Body of pancreas (tissue), 4 donors: Measurements from ENCODE around the gene TRIM51. TPM values are rescaled to one million over a fixed set of nuclear protein-coding genes. Genes with fewer than 3 reads are reported as not detected.

Source experiments
- ATAC-seq: fragments of 150-250 bp; one replicate; pipeline ENCODE4 v1.9.1; 2016
- DNase-seq, 4 donors: peaks; one replicate each; pipeline ENCODE4 v3.0.0-alpha.2; 2019
- H3K27ac ChIP-seq, 4 donors: fragments of 200-600 bp; sonication (generic); 1 replicate in 3 of 4; 2 replicates in 1 of 4; pipeline versions ENCODE4 v1.5.1 to v1.6.1; 2016 to 2019; ENCODE audit warnings: mild to moderate bottlenecking in 1 of 4, mixed read lengths in 1 of 4, moderate library complexity in 1 of 4
- H3K27me3 ChIP-seq, 2 donors: fragments of 200-600 bp; sonication (generic); one replicate each; pipeline ENCODE4 v1.6.0; 2016; ENCODE audit warnings: mild to moderate bottlenecking in 1 of 2
- H3K36me3 ChIP-seq, 2 donors: fragments of 200-600 bp; sonication (generic); replicated peaks in 1 of 2; 2 replicates each; pipeline ENCODE4 v1.5.1; 2016; ENCODE audit warnings: low read depth in 2 of 2; ENCODE audit not compliant: insufficient read depth in 1 of 2
- H3K4me1 ChIP-seq: fragments of 200-600 bp; sonication (generic); one replicate; pipeline ENCODE4 v1.6.0; 2016
- H3K4me3 ChIP-seq, 2 donors: fragments of 200-600 bp; sonication (generic); 1 replicate in 1 of 2; 2 replicates in 1 of 2; pipeline ENCODE4 v1.5.1; 2016 to 2019
- H3K9me3 ChIP-seq, 3 donors: fragments of 200-600 bp; sonication (generic); 1 replicate in 2 of 3; 2 replicates in 1 of 3; pipeline ENCODE4 v1.5.1; 2016
- CTCF ChIP-seq, 7 experiments: fragments of 450-650 bp in 4 of 7; fragments of 200-600 bp in 3 of 7; sonication (generic) in 3 of 7; IDR thresholded peaks; one replicate each; pipeline ENCODE4 v1.5.1; 2016 to 2019; ENCODE audit warnings: antibody characterized with exemption in 7 of 7
- POLR2A ChIP-seq, 3 donors: fragments of 450-650 bp; IDR thresholded peaks; one replicate each; pipeline ENCODE4 v1.6.1; 2016; ENCODE audit warnings: antibody characterized with exemption in 3 of 3, mild to moderate bottlenecking in 2 of 3
- WGBS, 2 donors: methylation state at CpG; one replicate each; pipeline ENCODE4 v1.1.5; 2017; 5-methylcytosine and 5-hydroxymethylcytosine counted together
- intact Hi-C: fragments of 100-400 bp; cut with DNase I; formaldehyde crosslinking; loops from one replicate; pipeline ENCODE4 v1.15.1; 2023
- small RNA-seq: library from RNA; depleted of rRNA; stranded (forward); fragments of <200 nt; gene quantifications from one replicate; pipeline ENCODE3, GENCODE V24; 2016
- total RNA-seq, 2 donors: library from RNA; depleted of rRNA; stranded (reverse); fragments of >200 nt; gene quantifications; one replicate each; pipeline ENCODE4 v1.1.0, GENCODE V29; 2016

Gene TRIM51
- total RNA-seq, 2 donors from 2014 or later = not detected

GRCh38 chr11:55902308-55902707 lies 19.2 kb downstream of the TRIM51 start:
- no peak for DNase-seq
- TF ChIP-seq CTCF (IDR thresholded peaks at IDR 0.05) (no peak), POLR2A (IDR thresholded peaks at IDR 0.05) (no peak)
- H3K4me3 ChIP-seq = no peak overlapping the region
- no peaks in the 10 kb centered on the region for H3K9me3 ChIP-seq
- no peaks in the 10 kb centered on the region for H3K4me1 ChIP-seq
- H3K27me3 ChIP-seq = no peaks in the 10 kb centered on the region
- ATAC-seq = no peak
- WGBS, 2 donors = 32 to 34% methylated on average over 2 of the region's 2 CpGs
- H3K27ac ChIP-seq = no peak overlapping the region
- no peaks in the 10 kb centered on the region for H3K36me3 ChIP-seq
- intact Hi-C loops = no loop called here

GRCh38 chr11:55914482-55914881 lies 31.4 kb downstream of the TRIM51 start, which contains the start of gene OR5W2:
TSS of gene OR5W2 (minus strand) at chr11:55914582. CDS start at chr11:55914582, 0 bp downstream.
- no peaks in the 10 kb centered on the region for H3K4me1 ChIP-seq
- no peak for DNase-seq
- ATAC-seq = no peak

GRCh38 chr11:55920537-55920936 lies 37.4 kb downstream of the TRIM51 start:
- no peak for DNase-seq
- WGBS, 2 donors = 49 to 70% methylated on average over 5 of the region's 5 CpGs
- no peaks in the 10 kb centered on the region for H3K36me3 ChIP-seq
- ATAC-seq = no peak
- H3K27me3 ChIP-seq = no peaks in the 10 kb centered on the region
- no peak overlapping the region for H3K4me3 ChIP-seq
- no peak for TF ChIP-seq POLR2A (IDR thresholded peaks at IDR 0.05)
- TF ChIP-seq CTCF (IDR thresholded peaks at IDR 0.05) = no peak
- H3K27ac ChIP-seq = no peak overlapping the region
- no peaks in the 10 kb centered on the region for H3K9me3 ChIP-seq
- H3K4me1 ChIP-seq = no peaks in the 10 kb centered on the region
- intact Hi-C loops = no loop called here

More at GRCh38 chr11:55914482-55914881, 31.4 kb downstream of the TRIM51 start, which contains the start of gene OR5W2:
- Histone ChIP-seq H3K27me3 (no peaks in the 10 kb centered on the region), H3K9me3 (no peaks in the 10 kb centered on the region), H3K4me3 (no peak within 1 kb of the TSS), H3K27ac (no peak within 1 kb of the TSS), H3K36me3 (no peaks in the 10 kb centered on the region)
- whole genome bisulfite sequencing, 2 donors = 33 to 38% methylated on average over 1 of the region's 1 CpG
- intact Hi-C loops = no loop called here
- TF ChIP-seq POLR2A (IDR thresholded peaks at IDR 0.05) (no peak), CTCF (IDR thresholded peaks at IDR 0.05) (no peak)

- no peaks in the 10 kb centered on the region for H3K36me3 ChIP-seq
- H3K27ac ChIP-seq = no peak within 1 kb of the TSS
- no peak within 1 kb of the TSS for H3K4me3 ChIP-seq
- intact Hi-C loops = no loop called here
- DNase-seq (no peak), ATAC-seq (no peak)
- TF ChIP-seq POLR2A (IDR thresholded peaks at IDR 0.05) (no peak), CTCF (IDR thresholded peaks at IDR 0.05) (no peak)
- WGBS, 2 donors = 49 to 51% methylated on average over 2 of the region's 2 CpGs
- H3K9me3 ChIP-seq = no peaks in the 10 kb centered on the region
- no peaks in the 10 kb centered on the region for H3K4me1 ChIP-seq
- no peaks in the 10 kb centered on the region for H3K27me3 ChIP-seq
Observed at GRCh38 chr11:55936300-55936699, 53.2 kb downstream of the TRIM51 start, which contains the start of gene OR5I1. TSS of gene OR5I1 (minus strand) at chr11:55936400. CDS start at chr11:55936400, 0 bp downstream.

Small RNA genes lying within 50 kb of the gene (small RNA-seq; reads per million reads assigned to genes)
- gene AC036111.3 = not detected

Other genes with a start within 250 kb of the TRIM51 start
- not detected for gene OR4P4, start 248.2 kb upstream of the TRIM51 start, total RNA-seq
- gene OR4S2, start 235.0 kb upstream of the TRIM51 start, total RNA-seq = not detected
- gene OR4C6, start 221.1 kb upstream of the TRIM51 start, total RNA-seq = not detected
- gene OR5D13, start 109.9 kb upstream of the TRIM51 start, total RNA-seq = not detected
- not detected for gene OR5D14, start 87.7 kb upstream of the TRIM51 start, total RNA-seq
- not detected for gene OR5L1, start 71.9 kb upstream of the TRIM51 start, total RNA-seq
- gene OR5D18, start 63.7 kb upstream of the TRIM51 start, total RNA-seq = not detected
- gene OR5L2, start 56.1 kb upstream of the TRIM51 start, total RNA-seq = not detected
- not detected for gene OR5D16, start 44.5 kb upstream of the TRIM51 start, total RNA-seq
- gene OR5W2, start 31.3 kb downstream of the TRIM51 start, total RNA-seq = not detected
- gene OR5I1, start 53.1 kb downstream of the TRIM51 start, total RNA-seq = not detected
- not detected for gene OR10AG1, start 86.6 kb downstream of the TRIM51 start, total RNA-seq
- gene OR5F1, start 111.3 kb downstream of the TRIM51 start, total RNA-seq = not detected
- gene OR5AS1, start 144.4 kb downstream of the TRIM51 start, total RNA-seq = not detected
- gene OR8I2, start 210.0 kb downstream of the TRIM51 start, total RNA-seq = not detected
- gene OR8H2, start 220.4 kb downstream of the TRIM51 start, total RNA-seq = not detected
- not detected for gene OR8H3, start 239.1 kb downstream of the TRIM51 start, total RNA-seq